Urinary bladder (tissue), 4 donors: Measurements from ENCODE around the gene SLC25A21. TPM values are rescaled to one million over a fixed set of nuclear protein-coding genes. Genes with fewer than 3 reads are reported as not detected.
"Not testable (repeated sequence)": the region's sequence is repeated elsewhere in the genome, so short reads cannot be mapped to it uniquely, and the experiment has no call there.

ENCODE experiments used
- DNase-seq: peaks from one replicate; pipeline ENCODE4 v3.0.0-alpha.2; 2015; ENCODE audit errors: extremely low spot score
- H3K27ac ChIP-seq: one replicate; pipeline ENCODE4 v1.5.1; 2013; ENCODE audit warnings: low read depth, mild to moderate bottlenecking, moderate library complexity
- H3K36me3 ChIP-seq: one replicate; pipeline ENCODE4 v1.6.1; 2013; ENCODE audit warnings: mild to moderate bottlenecking, moderate library complexity; ENCODE audit not compliant: insufficient read depth
- H3K4me1 ChIP-seq: one replicate; pipeline ENCODE4 v1.6.1; 2013; ENCODE audit warnings: mild to moderate bottlenecking, moderate library complexity; ENCODE audit not compliant: insufficient read depth
- H3K4me3 ChIP-seq: one replicate; pipeline ENCODE4 v1.5.1; 2013; ENCODE audit warnings: low read depth, low read length
- WGBS: extraction: QIAGEN DNeasy Blood & Tissue Kit; methylation state at CpG from one replicate; pipeline ENCODE4 v1.1.7; 2013; 5-methylcytosine and 5-hydroxymethylcytosine counted together
- polyA plus RNA-seq: library from polyadenylated mRNA; stranded (reverse); fragments of 200-250 nt; gene quantifications from one replicate; pipeline ENCODE4 v1.2.3, GENCODE V29; 2013
- total RNA-seq: library from RNA; depleted of rRNA; stranded (reverse); fragments of >200 nt; gene quantifications from one replicate; pipeline ENCODE4 v1.2.3, GENCODE V29; 2014
- donor health status: healthy with polysubstance abuse.
- donor health status: healthy.

Gene SLC25A21
- total and polyA plus RNA-seq, 2 donors: 0.72 to 1.8 TPM

DNA sequence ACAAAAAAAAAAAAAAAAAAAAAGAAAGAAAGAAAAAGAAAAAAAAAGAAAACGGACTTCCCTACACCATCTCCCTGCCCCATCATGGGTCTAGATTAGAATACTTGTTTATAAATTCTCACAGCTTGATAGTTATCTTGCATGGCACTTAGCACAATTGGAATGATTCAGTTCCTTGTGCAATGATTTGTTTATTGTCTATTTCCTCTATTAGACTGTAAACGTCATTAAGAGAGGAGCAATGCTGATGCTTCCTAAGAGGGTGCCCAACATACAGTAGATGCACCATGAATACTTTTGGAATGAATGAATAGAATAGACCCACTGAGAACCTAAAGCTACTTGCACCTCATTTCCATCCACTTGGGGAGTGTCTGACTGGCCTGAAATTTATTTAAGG, 469.9 kb downstream of the SLC25A21 start:
- no peaks in the 10 kb centered on the region for H3K36me3 ChIP-seq
- H3K4me1 ChIP-seq: no peaks in the 10 kb centered on the region
- no peak overlapping the region for H3K27ac ChIP-seq
- WGBS: 61% methylated on average over 2 of the region's 2 CpGs
- no peak for DNase-seq
- no peak overlapping the region for H3K4me3 ChIP-seq

GRCh38 chr14:36701132-36701531, 471.3 kb downstream of the SLC25A21 start:
- H3K27ac ChIP-seq: no peak overlapping the region
- H3K36me3 ChIP-seq: no peaks in the 10 kb centered on the region
- no peak overlapping the region for H3K4me3 ChIP-seq
- H3K4me1 ChIP-seq: no peaks in the 10 kb centered on the region
- WGBS: 18% methylated on average over 1 of the region's 1 CpG
- DNase-seq: no peak

- no peak for DNase-seq
- 94% methylated on average over 1 of the region's 1 CpG for WGBS
- no peaks in the 10 kb centered on the region for H3K4me1 ChIP-seq
- H3K36me3 ChIP-seq: no peaks in the 10 kb centered on the region
- H3K4me3 ChIP-seq: no peak overlapping the region
- no peak overlapping the region for H3K27ac ChIP-seq
Observed at GRCh38 chr14:36700651-36701050, 471.8 kb downstream of the SLC25A21 start.

GRCh38 chr14:36699420-36699819, 473.0 kb downstream of the SLC25A21 start:
- 65% methylated on average over 7 of the region's 7 CpGs for WGBS
- DNase-seq: not testable (repeated sequence)

GRCh38 chr14:36690311-36691040, 481.9 kb downstream of the SLC25A21 start:
- DNase-seq: no peak
- no peak overlapping the region for H3K27ac ChIP-seq
- no peak overlapping the region for H3K4me3 ChIP-seq
- H3K4me1 ChIP-seq: no peaks in the 10 kb centered on the region
- no peaks in the 10 kb centered on the region for H3K36me3 ChIP-seq
- WGBS: 45% methylated on average over 1 of the region's 1 CpG

More at GRCh38 chr14:36699420-36699819, 473.0 kb downstream of the SLC25A21 start:
- H3K36me3 ChIP-seq, H3K27ac ChIP-seq, H3K4me1 ChIP-seq, H3K4me3 ChIP-seq: not testable (repeated sequence)

DNA sequence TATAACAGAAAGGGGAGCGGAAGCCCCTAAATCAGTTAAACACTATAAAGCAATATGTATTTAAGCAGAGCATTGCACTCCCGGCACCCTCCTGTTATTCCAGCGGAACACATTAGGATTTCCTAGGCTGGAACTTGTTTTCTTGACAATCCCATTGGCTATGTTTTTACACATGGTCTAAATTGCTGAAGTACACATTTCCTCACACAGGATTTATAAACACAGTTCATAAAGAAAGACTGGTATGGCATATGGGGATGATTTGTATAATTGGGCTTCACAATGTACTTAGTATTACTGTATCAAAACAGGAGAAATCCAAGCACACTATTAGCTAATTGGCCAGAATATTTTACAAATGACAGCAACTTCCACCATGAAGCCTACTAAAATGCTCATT, 487.5 kb downstream of the SLC25A21 start:
- WGBS: 89% methylated on average over 3 of the region's 3 CpGs
- Histone ChIP-seq H3K36me3 (no peaks in the 10 kb centered on the region), H3K27ac (no peak overlapping the region), H3K4me3 (no peak overlapping the region), H3K4me1 (no peaks in the 10 kb centered on the region)
- no peak for DNase-seq

- no peaks in the 10 kb centered on the region for H3K36me3 ChIP-seq
- H3K4me3 ChIP-seq: no peak overlapping the region
- no peak overlapping the region for H3K27ac ChIP-seq
- WGBS: 47% methylated on average over 9 of the region's 9 CpGs
- no peak for DNase-seq
- no peaks in the 10 kb centered on the region for H3K4me1 ChIP-seq
Observed at GRCh38 chr14:36683083-36683724, 489.2 kb downstream of the SLC25A21 start.

GRCh38 chr14:36682338-36682737, 490.1 kb downstream of the SLC25A21 start:
- no peak for DNase-seq
- Histone ChIP-seq H3K36me3 (no peaks in the 10 kb centered on the region), H3K27ac (no peak overlapping the region), H3K4me1 (no peaks in the 10 kb centered on the region), H3K4me3 (no peak overlapping the region)
- 93% methylated on average over 4 of the region's 4 CpGs for WGBS

- Histone ChIP-seq H3K4me3 (no peak overlapping the region), H3K36me3 (no peaks in the 10 kb centered on the region), H3K4me1 (no peaks in the 10 kb centered on the region), H3K27ac (no peak overlapping the region)
- DNase-seq: no peak
- 18% methylated on average over 10 of the region's 10 CpGs for WGBS
Observed at GRCh38 chr14:36676236-36676635, 496.2 kb downstream of the SLC25A21 start.

- Histone ChIP-seq H3K36me3 (no peaks in the 10 kb centered on the region), H3K4me1 (no peaks in the 10 kb centered on the region), H3K4me3 (no peak overlapping the region), H3K27ac (no peak overlapping the region)
- 62% methylated on average over 6 of the region's 6 CpGs for WGBS
- DNase-seq: no peak
Observed at GRCh38 chr14:36675581-36675980, 496.8 kb downstream of the SLC25A21 start.

DNA sequence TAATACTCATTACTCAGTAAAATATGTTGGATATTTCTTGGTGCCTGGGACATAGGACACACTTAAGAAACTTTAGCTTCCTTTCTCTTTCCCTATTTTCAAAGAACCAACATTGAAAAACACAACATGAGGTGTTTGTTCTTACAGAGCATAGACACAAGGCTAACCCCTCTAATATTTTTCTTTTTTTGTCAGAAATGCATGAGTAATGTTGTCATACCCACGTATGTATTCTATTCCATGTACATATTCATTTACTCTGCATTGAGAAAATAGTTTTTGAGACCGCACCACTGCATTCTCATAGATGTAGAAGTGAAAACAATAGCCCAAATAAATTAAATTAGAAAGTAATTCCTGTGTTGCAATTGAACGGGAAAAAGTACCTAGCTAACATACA, 497.7 kb downstream of the SLC25A21 start:
- Histone ChIP-seq H3K36me3 (no peaks in the 10 kb centered on the region), H3K4me1 (no peaks in the 10 kb centered on the region), H3K4me3 (no peak overlapping the region), H3K27ac (no peak overlapping the region)
- DNase-seq: no peak
- 74% methylated on average over 3 of the region's 3 CpGs for WGBS

GRCh38 chr14:36672095-36672494, 500.3 kb downstream of the SLC25A21 start:
- no peak for DNase-seq
- Histone ChIP-seq H3K27ac (no peak overlapping the region), H3K4me1 (no peaks in the 10 kb centered on the region), H3K4me3 (no peak overlapping the region), H3K36me3 (no peaks in the 10 kb centered on the region)
- WGBS: 72% methylated on average over 4 of the region's 4 CpGs

DNA sequence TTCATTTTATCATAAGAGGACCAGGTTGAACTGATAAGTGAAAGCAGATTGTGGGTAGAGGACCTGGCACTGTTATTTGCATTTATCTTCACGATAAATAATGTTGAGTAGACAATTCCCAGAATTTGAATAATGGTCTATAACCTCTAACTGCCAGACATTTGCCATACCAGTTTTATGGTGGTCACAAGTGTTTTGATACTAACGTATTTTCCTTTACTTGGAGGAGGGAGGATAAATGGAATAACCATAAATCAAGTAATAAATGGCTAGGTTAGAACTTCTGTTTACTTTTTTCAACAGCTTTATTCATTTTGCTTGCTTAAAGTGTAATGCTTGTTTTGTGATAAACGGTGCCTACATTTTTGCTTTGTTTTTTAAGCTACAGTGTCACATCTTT, 501.3 kb downstream of the SLC25A21 start:
- WGBS: 62% methylated on average over 3 of the region's 3 CpGs

GRCh38 chr14:36667679-36668078, 504.7 kb downstream of the SLC25A21 start:
- no peak overlapping the region for H3K27ac ChIP-seq
- 22% methylated on average over 4 of the region's 4 CpGs for WGBS
- DNase-seq: no peak
- no peak overlapping the region for H3K4me3 ChIP-seq
- no peaks in the 10 kb centered on the region for H3K4me1 ChIP-seq
- no peaks in the 10 kb centered on the region for H3K36me3 ChIP-seq

More for the DNA sequence above, 501.3 kb downstream of the SLC25A21 start:
- Histone ChIP-seq H3K27ac (no peak overlapping the region), H3K36me3 (no peaks in the 10 kb centered on the region), H3K4me3 (no peak overlapping the region), H3K4me1 (no peaks in the 10 kb centered on the region)
- no peak for DNase-seq
